Measurements from ENCODE around the gene DPM2. TPM values are rescaled to one million over a fixed set of nuclear protein-coding genes. Genes with fewer than 3 reads are reported as not detected.

Gene DPM2
- total and polyA plus RNA-seq, 9 donors, result 10.6 to 37.1 (median 27.3) TPM

- H3K4me1 ChIP-seq (ENCODE audit: insufficient read depth), result peaks cover 33% of the 10 kb centered on the region
- H3K4me3 ChIP-seq, result peak overlapping the region; percentile 89
- no peaks in the 10 kb centered on the region for H3K36me3 ChIP-seq
- TF ChIP-seq CTCF (IDR thresholded peaks at IDR 0.05) (no peak), POLR2A (IDR thresholded peaks at IDR 0.05) (no peak), EP300 (IDR thresholded peaks at IDR 0.05) (no peak)
- DNase-seq, result peak; percentile 54 to 77 (median 72)
- WGBS, 3 donors, result 1 to 4% (median 4%) methylated on average over 21 to 24 of the region's 24 CpGs
- no peaks in the 10 kb centered on the region for H3K9me3 ChIP-seq
- intact Hi-C loops (cut with DNase I), result loop anchor here in 1 of 4 donors (5.0 kb wide), 1 partner anchor 37 kb away; no protein-coding TSS in a partner anchor
- no peaks in the 10 kb centered on the region for H3K27me3 ChIP-seq
- H3K27ac ChIP-seq, result peak overlapping the region; percentile 60 to 74
These were observed 41.8 kb upstream of the DPM2 start for GRCh38 chr9:127979333-127980059.

GRCh38 chr9:127979015-127979332 lies 41.3 kb upstream of the DPM2 start:
- peak overlapping the region; percentile 41 to 58 for H3K27ac ChIP-seq
- intact Hi-C loops (cut with DNase I), result loop anchor here in 1 of 4 donors (5.0 kb wide), 1 partner anchor 37 kb away; no protein-coding TSS in a partner anchor
- no peaks in the 10 kb centered on the region for H3K36me3 ChIP-seq
- WGBS, 3 donors, result 13 to 35% (median 23%) methylated on average over 5 of the region's 5 CpGs
- H3K4me1 ChIP-seq (ENCODE audit: insufficient read depth), result peaks cover 39% of the 10 kb centered on the region
- no peaks in the 10 kb centered on the region for H3K9me3 ChIP-seq
- no peak for TF ChIP-seq POLR2A (IDR thresholded peaks at IDR 0.05)
- TF ChIP-seq EP300 (IDR thresholded peaks at IDR 0.05), result no peak
- no peak for TF ChIP-seq CTCF (IDR thresholded peaks at IDR 0.05)
- no peak for DNase-seq
- no peaks in the 10 kb centered on the region for H3K27me3 ChIP-seq
- H3K4me3 ChIP-seq, result peak overlapping the region; percentile 89

GRCh38 chr9:127977884-127978647 lies 40.4 kb upstream of the DPM2 start:
- TF ChIP-seq CTCF (IDR thresholded peaks at IDR 0.05) (no peak), POLR2A (IDR thresholded peaks at IDR 0.05) (no peak), EP300 (IDR thresholded peaks at IDR 0.05) (no peak)
- peak overlapping the region; percentile 89 for H3K4me3 ChIP-seq
- peaks cover 48% of the 10 kb centered on the region for H3K4me1 ChIP-seq (ENCODE audit: insufficient read depth)
- no peaks in the 10 kb centered on the region for H3K27me3 ChIP-seq
- H3K36me3 ChIP-seq, result no peaks in the 10 kb centered on the region
- peak; percentile 48 to 87 (median 75) for DNase-seq
- H3K9me3 ChIP-seq, result no peaks in the 10 kb centered on the region
- WGBS, 3 donors, result 13 to 17% (median 14%) methylated on average over 12 of the region's 12 CpGs
- peak overlapping the region; percentile 32 to 58 for H3K27ac ChIP-seq
- intact Hi-C loops (cut with DNase I), result loop anchor here in 1 of 4 donors (5.0 kb wide), 1 partner anchor 36 kb away; no protein-coding TSS in a partner anchor

- Histone ChIP-seq H3K4me1 (ENCODE audit: insufficient read depth) (peaks cover 56% of the 10 kb centered on the region), H3K27me3 (no peaks in the 10 kb centered on the region), H3K36me3 (no peaks in the 10 kb centered on the region), H3K9me3 (no peaks in the 10 kb centered on the region), H3K4me3 (peak overlapping the region; percentile 89), H3K27ac (peak overlapping the region; percentile 32 to 58)
- TF ChIP-seq CTCF (IDR thresholded peaks at IDR 0.05) (no peak), POLR2A (IDR thresholded peaks at IDR 0.05) (no peak), EP300 (IDR thresholded peaks at IDR 0.05) (no peak)
- no peak for DNase-seq
- 46 to 59% (median 56%) methylated on average over 7 of the region's 7 CpGs for WGBS, 3 donors
- intact Hi-C loops (cut with DNase I), result loop anchor here in 1 of 4 donors (5.0 kb wide), 1 partner anchor 35 kb away; no protein-coding TSS in a partner anchor
These were observed 39.6 kb upstream of the DPM2 start for GRCh38 chr9:127977009-127977883.
